Vagina (tissue), 2 donors: Measurements from ENCODE around the gene AOX1.

Experiments used
- POLR2A ChIP-seq, 2 donors: fragments of 450-650 bp; IDR thresholded peaks; one replicate each; pipeline ENCODE4 v1.6.1; 2017; ENCODE audit warnings: antibody characterized with exemption in 2 of 2, mild to moderate bottlenecking in 2 of 2, moderate library complexity in 2 of 2
- POLR2AphosphoS5 ChIP-seq, 2 donors: sonication (generic); formaldehyde crosslinking; IDR thresholded peaks; one replicate each; pipeline ENCODE4 v1.9.0; 2017; ENCODE audit warnings: antibody characterized with exemption in 2 of 2, mild to moderate bottlenecking in 2 of 2, low read depth in 1 of 2; ENCODE audit not compliant: insufficient read depth in 1 of 2
- TF ChIP-seq, protein P1 (sequence below), 3 experiments: fragments of 450-650 bp in 2 of 3; fragments of 200-600 bp in 1 of 3; sonication (generic) in 1 of 3; IDR thresholded peaks; one replicate each; pipeline ENCODE4 v1.5.1; 2017 to 2019; ENCODE audit warnings: antibody characterized with exemption in 3 of 3, mild to moderate bottlenecking in 2 of 3, moderate library complexity in 2 of 3

- TF ChIP-seq, protein P1, sequence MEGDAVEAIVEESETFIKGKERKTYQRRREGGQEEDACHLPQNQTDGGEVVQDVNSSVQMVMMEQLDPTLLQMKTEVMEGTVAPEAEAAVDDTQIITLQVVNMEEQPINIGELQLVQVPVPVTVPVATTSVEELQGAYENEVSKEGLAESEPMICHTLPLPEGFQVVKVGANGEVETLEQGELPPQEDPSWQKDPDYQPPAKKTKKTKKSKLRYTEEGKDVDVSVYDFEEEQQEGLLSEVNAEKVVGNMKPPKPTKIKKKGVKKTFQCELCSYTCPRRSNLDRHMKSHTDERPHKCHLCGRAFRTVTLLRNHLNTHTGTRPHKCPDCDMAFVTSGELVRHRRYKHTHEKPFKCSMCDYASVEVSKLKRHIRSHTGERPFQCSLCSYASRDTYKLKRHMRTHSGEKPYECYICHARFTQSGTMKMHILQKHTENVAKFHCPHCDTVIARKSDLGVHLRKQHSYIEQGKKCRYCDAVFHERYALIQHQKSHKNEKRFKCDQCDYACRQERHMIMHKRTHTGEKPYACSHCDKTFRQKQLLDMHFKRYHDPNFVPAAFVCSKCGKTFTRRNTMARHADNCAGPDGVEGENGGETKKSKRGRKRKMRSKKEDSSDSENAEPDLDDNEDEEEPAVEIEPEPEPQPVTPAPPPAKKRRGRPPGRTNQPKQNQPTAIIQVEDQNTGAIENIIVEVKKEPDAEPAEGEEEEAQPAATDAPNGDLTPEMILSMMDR (IDR thresholded peaks at IDR 0.05), result no peak
- TF ChIP-seq POLR2A (IDR thresholded peaks at IDR 0.05) (no peak), POLR2AphosphoS5 (IDR thresholded peaks at IDR 0.05; ENCODE audit: insufficient read depth in 1 of 2, low read depth in 1 of 2) (no peak)
These were observed 108.1 kb downstream of the AOX1 start for GRCh38 chr2:200693836-200694470.
